H1 (cell line): ENCODE data around the gene ACP3. TPM values are rescaled to one million over a fixed set of nuclear protein-coding genes. Genes with fewer than 3 reads are reported as not detected.

ENCODE experiments used
- CBX5 ChIP-seq: fragments of 300-800, 300-1000 bp; sonication (generic); IDR thresholded peaks from 2 replicates; pipeline ENCODE4 v1.7.1; 2016; ENCODE audit warnings: antibody characterized with exemption, low read length, low read depth
- CBX8 ChIP-seq: fragments of 300-800, 300-1000 bp; sonication (generic); IDR thresholded peaks from 2 replicates; pipeline ENCODE4 v1.7.1; 2016; ENCODE audit warnings: low read depth, low read length, borderline replicate concordance
- KDM1A ChIP-seq: fragments of 200-600, 300-600 bp; sonication (generic); IDR thresholded peaks from 2 replicates; pipeline ENCODE4 v1.7.1; 2016; ENCODE audit warnings: mild to moderate bottlenecking, low read length, borderline replicate concordance
- RFX5 ChIP-seq: IDR thresholded peaks from 2 replicates; pipeline ENCODE4 v1.6.1; 2011; ENCODE audit warnings: low read depth, low read length, improper control_type of control experiment, borderline replicate concordance
- RNF2 ChIP-seq: fragments of 200-900, 300-1000 bp; sonication (generic); IDR thresholded peaks from 2 replicates; pipeline ENCODE4 v1.7.1; 2016; ENCODE audit warnings: borderline replicate concordance, low read depth, mild to moderate bottlenecking, antibody characterized with exemption, low read length; ENCODE audit not compliant: poor library complexity, severe bottlenecking; ENCODE audit errors: missing control alignments
- TAF1 ChIP-seq: IDR thresholded peaks from 2 replicates; pipeline ENCODE4 v1.6.1; 2011; ENCODE audit warnings: mild to moderate bottlenecking, low read depth, low read length
- TCF12 ChIP-seq: IDR thresholded peaks from 2 replicates; pipeline ENCODE4 v1.6.1; 2011; ENCODE audit warnings: low read depth, mild to moderate bottlenecking, low read length
- TEAD4 ChIP-seq: IDR thresholded peaks from 2 replicates; pipeline ENCODE4 v1.6.1; 2012; ENCODE audit warnings: low read depth, low read length, inconsistent platforms, mixed read lengths
- polyA plus RNA-seq, 7 experiments: library from polyadenylated mRNA; depleted of rRNA in 3 of 7; stranded (reverse) in 5 of 7; unstranded in 2 of 7; fragments of >200 nt in 5 of 7; fragments of 200-250 nt in 2 of 7; gene quantifications; 1 replicate in 5 of 7; 2 replicates in 1 of 7; 4 replicates in 1 of 7; pipeline versions ENCODE4 v1.2.1 to v1.2.3, GENCODE V29; 2011 to 2013; ENCODE audit warnings: missing spikeins in 2 of 7, mixed read lengths in 2 of 7
- total RNA-seq: library from RNA; stranded (reverse); fragmentation: NEBNext Ultra II Directional; extraction: Animal tissue kit (Norgen Biotek cat#: 25700); gene quantifications from 2 replicates; pipeline ENCODE4 v1.2.1, GENCODE V29; 2021
- TF ChIP-seq, protein P1 (sequence below), 3 experiments: IDR thresholded peaks; 1 replicate in 2 of 3; 2 replicates in 1 of 3; pipeline versions ENCODE4 v1.5.1 to v1.6.1; 2011; ENCODE audit warnings: low read length in 3 of 3, mild to moderate bottlenecking in 3 of 3, inconsistent platforms in 2 of 3, low read depth in 1 of 3, moderate library complexity in 1 of 3; ENCODE audit not compliant: insufficient read depth in 1 of 3; ENCODE audit errors: control extremely low read depth in 1 of 3

ACP3 gene
- total and polyA plus RNA-seq, 2 of the 8 experiments (the other 6 are each of a cell fraction or from before 2014, with no cell fraction given): 1.2 to 1.4 TPM

GRCh38 chr3:132382688-132383194, 65.5 kb downstream of the ACP3 start (continued):
- TF ChIP-seq, protein P1, sequence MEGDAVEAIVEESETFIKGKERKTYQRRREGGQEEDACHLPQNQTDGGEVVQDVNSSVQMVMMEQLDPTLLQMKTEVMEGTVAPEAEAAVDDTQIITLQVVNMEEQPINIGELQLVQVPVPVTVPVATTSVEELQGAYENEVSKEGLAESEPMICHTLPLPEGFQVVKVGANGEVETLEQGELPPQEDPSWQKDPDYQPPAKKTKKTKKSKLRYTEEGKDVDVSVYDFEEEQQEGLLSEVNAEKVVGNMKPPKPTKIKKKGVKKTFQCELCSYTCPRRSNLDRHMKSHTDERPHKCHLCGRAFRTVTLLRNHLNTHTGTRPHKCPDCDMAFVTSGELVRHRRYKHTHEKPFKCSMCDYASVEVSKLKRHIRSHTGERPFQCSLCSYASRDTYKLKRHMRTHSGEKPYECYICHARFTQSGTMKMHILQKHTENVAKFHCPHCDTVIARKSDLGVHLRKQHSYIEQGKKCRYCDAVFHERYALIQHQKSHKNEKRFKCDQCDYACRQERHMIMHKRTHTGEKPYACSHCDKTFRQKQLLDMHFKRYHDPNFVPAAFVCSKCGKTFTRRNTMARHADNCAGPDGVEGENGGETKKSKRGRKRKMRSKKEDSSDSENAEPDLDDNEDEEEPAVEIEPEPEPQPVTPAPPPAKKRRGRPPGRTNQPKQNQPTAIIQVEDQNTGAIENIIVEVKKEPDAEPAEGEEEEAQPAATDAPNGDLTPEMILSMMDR (IDR thresholded peaks at IDR 0.05; ENCODE audit: control extremely low read depth in 1 of 3, insufficient read depth in 1 of 3, low read depth in 1 of 3, low read length in 3 of 3): no peak
- TF ChIP-seq CBX8: no peak
- no peak for TF ChIP-seq TCF12
- no peak for TF ChIP-seq RNF2
- no peak for TF ChIP-seq TAF1
- no peak for TF ChIP-seq RFX5
- TF ChIP-seq TEAD4: no peak
- no peak for TF ChIP-seq CBX5
- TF ChIP-seq KDM1A: no peak
- TF ChIP-seq, all 59 proteins: peak for 5
